Measurements from ENCODE around the gene SLC9A9.

DNA sequence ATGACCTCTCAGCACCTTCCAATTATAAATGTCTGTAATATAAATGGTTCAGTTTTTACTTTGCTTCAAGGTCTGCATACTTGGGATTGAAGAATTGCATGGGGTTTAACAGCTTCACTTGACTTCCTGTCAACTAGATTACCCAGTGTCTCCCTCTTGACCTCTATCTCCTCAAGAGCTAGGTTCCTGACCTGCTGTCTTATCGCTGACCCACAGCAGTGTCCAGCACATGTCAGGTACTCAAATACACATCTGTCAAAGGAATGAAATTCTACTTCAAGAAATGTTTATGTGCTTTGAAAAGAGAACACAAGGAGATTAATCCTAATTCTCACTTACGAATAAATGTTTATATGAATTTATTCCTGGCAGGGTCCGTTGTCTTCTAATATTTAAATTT, 284.5 kb downstream of the SLC9A9 start:
- TF ChIP-seq ISL1 (CRISPR knock-in tag; IDR thresholded peaks at IDR 0.05) = no peak
- TF ChIP-seq PPARA (CRISPR knock-in tag; IDR thresholded peaks at IDR 0.05; ENCODE audit: borderline replicate concordance) = no peak
- no peak for TF ChIP-seq GLIS3 (CRISPR knock-in tag; IDR thresholded peaks at IDR 0.05)
- no peak for TF ChIP-seq OSR1 (CRISPR knock-in tag; IDR thresholded peaks at IDR 0.05)
- no peak for TF ChIP-seq ZNF565 (CRISPR knock-in tag; conservative IDR thresholded peaks at IDR 0.05; ENCODE audit: low read depth)
- no peak for TF ChIP-seq TCF4 (CRISPR knock-in tag; IDR thresholded peaks at IDR 0.05; ENCODE audit: borderline replicate concordance)
- TF ChIP-seq ZNF70 (CRISPR knock-in tag; IDR thresholded peaks at IDR 0.05) = no peak
- TF ChIP-seq, protein P1, sequence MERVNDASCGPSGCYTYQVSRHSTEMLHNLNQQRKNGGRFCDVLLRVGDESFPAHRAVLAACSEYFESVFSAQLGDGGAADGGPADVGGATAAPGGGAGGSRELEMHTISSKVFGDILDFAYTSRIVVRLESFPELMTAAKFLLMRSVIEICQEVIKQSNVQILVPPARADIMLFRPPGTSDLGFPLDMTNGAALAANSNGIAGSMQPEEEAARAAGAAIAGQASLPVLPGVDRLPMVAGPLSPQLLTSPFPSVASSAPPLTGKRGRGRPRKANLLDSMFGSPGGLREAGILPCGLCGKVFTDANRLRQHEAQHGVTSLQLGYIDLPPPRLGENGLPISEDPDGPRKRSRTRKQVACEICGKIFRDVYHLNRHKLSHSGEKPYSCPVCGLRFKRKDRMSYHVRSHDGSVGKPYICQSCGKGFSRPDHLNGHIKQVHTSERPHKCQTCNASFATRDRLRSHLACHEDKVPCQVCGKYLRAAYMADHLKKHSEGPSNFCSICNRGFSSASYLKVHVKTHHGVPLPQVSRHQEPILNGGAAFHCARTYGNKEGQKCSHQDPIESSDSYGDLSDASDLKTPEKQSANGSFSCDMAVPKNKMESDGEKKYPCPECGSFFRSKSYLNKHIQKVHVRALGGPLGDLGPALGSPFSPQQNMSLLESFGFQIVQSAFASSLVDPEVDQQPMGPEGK (CRISPR knock-in tag; IDR thresholded peaks at IDR 0.05; ENCODE audit: borderline replicate concordance) = no peak
- no peak for TF ChIP-seq ZFP30 (CRISPR knock-in tag; IDR thresholded peaks at IDR 0.05)
- TF ChIP-seq ZFP3 (CRISPR knock-in tag; IDR thresholded peaks at IDR 0.05) = no peak
- TF ChIP-seq BACH2 (CRISPR knock-in tag; IDR thresholded peaks at IDR 0.05; ENCODE audit: borderline replicate concordance) = no peak
- no peak for TF ChIP-seq CSDC2 (CRISPR knock-in tag; IDR thresholded peaks at IDR 0.05)
- TF ChIP-seq ARNTL (CRISPR knock-in tag; IDR thresholded peaks at IDR 0.05; ENCODE audit: borderline replicate concordance, low read depth) = no peak
- TF ChIP-seq, protein P2, sequence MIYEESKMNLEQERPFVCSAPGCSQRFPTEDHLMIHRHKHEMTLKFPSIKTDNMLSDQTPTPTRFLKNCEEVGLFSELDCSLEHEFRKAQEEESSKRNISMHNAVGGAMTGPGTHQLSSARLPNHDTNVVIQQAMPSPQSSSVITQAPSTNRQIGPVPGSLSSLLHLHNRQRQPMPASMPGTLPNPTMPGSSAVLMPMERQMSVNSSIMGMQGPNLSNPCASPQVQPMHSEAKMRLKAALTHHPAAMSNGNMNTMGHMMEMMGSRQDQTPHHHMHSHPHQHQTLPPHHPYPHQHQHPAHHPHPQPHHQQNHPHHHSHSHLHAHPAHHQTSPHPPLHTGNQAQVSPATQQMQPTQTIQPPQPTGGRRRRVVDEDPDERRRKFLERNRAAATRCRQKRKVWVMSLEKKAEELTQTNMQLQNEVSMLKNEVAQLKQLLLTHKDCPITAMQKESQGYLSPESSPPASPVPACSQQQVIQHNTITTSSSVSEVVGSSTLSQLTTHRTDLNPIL (CRISPR knock-in tag; IDR thresholded peaks at IDR 0.05; ENCODE audit: low read depth) = no peak
